Neuron (in vitro differentiated cells): ENCODE measurements around the gene ERCC2.

Experiments
- H2AFZ ChIP-seq: one replicate; pipeline ENCODE4 v1.6.1; 2013; ENCODE audit warnings: low read depth, mild to moderate bottlenecking, inconsistent platforms, low read length, moderate library complexity
- H3K27me3 ChIP-seq: one replicate; pipeline ENCODE4 v1.6.1; 2013; ENCODE audit warnings: low read length; ENCODE audit not compliant: insufficient read depth
- H3K36me3 ChIP-seq: one replicate; pipeline ENCODE4 v1.6.1; 2013; ENCODE audit warnings: low read length; ENCODE audit not compliant: insufficient read depth
- H3K4me1 ChIP-seq: one replicate; pipeline ENCODE4 v1.6.1; 2013; ENCODE audit warnings: low read length; ENCODE audit not compliant: insufficient read depth
- H3K4me3 ChIP-seq: 2 replicates; pipeline ENCODE4 v1.5.1; 2013; ENCODE audit warnings: mild to moderate bottlenecking, low read length, moderate library complexity
- H3K9me3 ChIP-seq: one replicate; pipeline ENCODE4 v1.6.1; 2013; ENCODE audit warnings: low read length

Gene ERCC2

GRCh38 chr19:45406226-45407090 is 36.1 kb upstream of the ERCC2 start, which contains the start of gene POLR1G:
POLR1G (plus strand) TSS chr19:45406644; CDS start chr19:45406697, 53 bp downstream.
- peak within 1 kb of the TSS; percentile 58 for H3K4me3 ChIP-seq
- no peaks in the 10 kb centered on the region for H3K9me3 ChIP-seq
- H3K4me1 ChIP-seq: peaks cover 15% of the 10 kb centered on the region
- peaks cover 4% of the 10 kb centered on the region for H3K36me3 ChIP-seq
- H2AFZ ChIP-seq: peak within 1 kb of the TSS; percentile 87
- H3K27me3 ChIP-seq: peaks cover 10% of the 10 kb centered on the region

GRCh38 chr19:45405435-45406225 is 35.3 kb upstream of the ERCC2 start:
- H2AFZ ChIP-seq: peak overlapping the region; percentile 87
- H3K4me3 ChIP-seq: peak overlapping the region; percentile 58
- H3K36me3 ChIP-seq: no peaks in the 10 kb centered on the region
- H3K27me3 ChIP-seq: peaks cover 10% of the 10 kb centered on the region
- H3K9me3 ChIP-seq: no peaks in the 10 kb centered on the region
- H3K4me1 ChIP-seq: peaks cover 15% of the 10 kb centered on the region

GRCh38 chr19:45404557-45405434 is 34.4 kb upstream of the ERCC2 start, which contains the start of gene PPP1R13L:
PPP1R13L (minus strand) TSS chr19:45405069; CDS start chr19:45398318, 6,751 bp downstream.
- peaks cover 10% of the 10 kb centered on the region for H3K27me3 ChIP-seq
- no peaks in the 10 kb centered on the region for H3K9me3 ChIP-seq

GRCh38 chr19:45403781-45404556 is 33.6 kb upstream of the ERCC2 start:
- Histone ChIP-seq H2AFZ (no peak overlapping the region), H3K4me1 (peaks cover 15% of the 10 kb centered on the region), H3K4me3 (no peak overlapping the region), H3K9me3 (no peaks in the 10 kb centered on the region), H3K27me3 (peaks cover 10% of the 10 kb centered on the region), H3K36me3 (no peaks in the 10 kb centered on the region)

More at GRCh38 chr19:45404557-45405434, 34.4 kb upstream of the ERCC2 start, which contains the start of gene PPP1R13L:
- H3K36me3 ChIP-seq: no peaks in the 10 kb centered on the region
- H3K4me3 ChIP-seq: peak within 1 kb of the TSS; percentile 58
- H2AFZ ChIP-seq: peak within 1 kb of the TSS; percentile 87
- H3K4me1 ChIP-seq: peaks cover 15% of the 10 kb centered on the region

- Histone ChIP-seq H3K4me1 (peaks cover 15% of the 10 kb centered on the region), H3K27me3 (peaks cover 10% of the 10 kb centered on the region), H3K4me3 (no peak overlapping the region), H3K9me3 (no peaks in the 10 kb centered on the region), H2AFZ (no peak overlapping the region), H3K36me3 (no peaks in the 10 kb centered on the region)
Observed at GRCh38 chr19:45403272-45403671, 32.9 kb upstream of the ERCC2 start.

GRCh38 chr19:45402298-45403061 is 32.1 kb upstream of the ERCC2 start:
- H2AFZ ChIP-seq: no peak overlapping the region
- peaks cover 10% of the 10 kb centered on the region for H3K27me3 ChIP-seq
- H3K9me3 ChIP-seq: no peaks in the 10 kb centered on the region
- no peak overlapping the region for H3K4me3 ChIP-seq
- H3K36me3 ChIP-seq: no peaks in the 10 kb centered on the region
- H3K4me1 ChIP-seq: peaks cover 20% of the 10 kb centered on the region

GRCh38 chr19:45401815-45402214 is 31.4 kb upstream of the ERCC2 start:
- Histone ChIP-seq H3K4me1 (peaks cover 20% of the 10 kb centered on the region), H3K4me3 (no peak overlapping the region), H3K36me3 (no peaks in the 10 kb centered on the region), H3K27me3 (peaks cover 10% of the 10 kb centered on the region), H2AFZ (no peak overlapping the region), H3K9me3 (no peaks in the 10 kb centered on the region)

- Histone ChIP-seq H3K27me3 (peaks cover 10% of the 10 kb centered on the region), H2AFZ (no peak overlapping the region), H3K36me3 (no peaks in the 10 kb centered on the region), H3K4me1 (peaks cover 16% of the 10 kb centered on the region), H3K9me3 (no peaks in the 10 kb centered on the region), H3K4me3 (no peak overlapping the region)
Observed at GRCh38 chr19:45400192-45400591, 29.8 kb upstream of the ERCC2 start.

- Histone ChIP-seq H3K9me3 (no peaks in the 10 kb centered on the region), H3K4me1 (peaks cover 5% of the 10 kb centered on the region), H3K36me3 (no peaks in the 10 kb centered on the region), H3K27me3 (no peaks in the 10 kb centered on the region), H3K4me3 (no peak overlapping the region), H2AFZ (no peak overlapping the region)
Observed at GRCh38 chr19:45395821-45396617, 25.6 kb upstream of the ERCC2 start.

- Histone ChIP-seq H3K9me3 (no peaks in the 10 kb centered on the region), H3K4me3 (no peak overlapping the region), H3K4me1 (no peaks in the 10 kb centered on the region), H2AFZ (no peak overlapping the region), H3K36me3 (no peaks in the 10 kb centered on the region), H3K27me3 (no peaks in the 10 kb centered on the region)
Observed at GRCh38 chr19:45391871-45392665, 21.7 kb upstream of the ERCC2 start.
